NCI-H128 (cell line): ENCODE measurements around the gene CHRNE.

Experiments used
- DNase-seq: peaks from one replicate; lab custom pipeline; 2025; ENCODE audit not compliant: unreplicated experiment; lab: John Stamatoyannopoulos, UW

CHRNE gene

GRCh38 chr17:4903051-4903818 lies at the start of gene CHRNE:
Gene CHRNE, minus strand, starts transcription at chr17:4903098. Its CDS starts 35 bp downstream, at chr17:4903063.
- DNase-seq = peak; percentile 21

- DNase-seq = no peak
Measured at GRCh38 chr17:4951486-4951885, 48.6 kb upstream of the CHRNE start.

- DNase-seq = no peak
Measured at GRCh38 chr17:4950746-4951204, 47.9 kb upstream of the CHRNE start, which contains the start of gene ENO3. Gene ENO3, plus strand, starts transcription at chr17:4951119. Its CDS starts 711 bp downstream, at chr17:4951830.

GRCh38 chr17:4950075-4950745 lies 47.3 kb upstream of the CHRNE start:
- DNase-seq = no peak

- no peak for DNase-seq
Measured at GRCh38 chr17:4949321-4950074, 46.6 kb upstream of the CHRNE start.

- DNase-seq = no peak
Measured at GRCh38 chr17:4948931-4949320, 46.0 kb upstream of the CHRNE start.

GRCh38 chr17:4948166-4948930 lies 45.5 kb upstream of the CHRNE start, which contains the start of gene PFN1:
Gene PFN1, minus strand, starts transcription at chr17:4948530. Its CDS starts 136 bp downstream, at chr17:4948394.
- DNase-seq = peak; percentile 45

GRCh38 chr17:4947411-4948165 lies 44.7 kb upstream of the CHRNE start:
- DNase-seq = no peak

- no peak for DNase-seq
Measured at GRCh38 chr17:4947010-4947410, 44.1 kb upstream of the CHRNE start.

GRCh38 chr17:4946312-4946976 lies 43.5 kb upstream of the CHRNE start:
- DNase-seq = no peak

GRCh38 chr17:4945944-4946280 lies 43.0 kb upstream of the CHRNE start:
- no peak for DNase-seq

- no peak for DNase-seq
Measured at GRCh38 chr17:4945176-4945943, 42.5 kb upstream of the CHRNE start.

GRCh38 chr17:4944554-4945175 lies 41.8 kb upstream of the CHRNE start:
- DNase-seq = no peak

GRCh38 chr17:4944163-4944553 lies 41.3 kb upstream of the CHRNE start:
- DNase-seq = no peak

- no peak for DNase-seq
Measured at GRCh38 chr17:4942760-4943508, 40.0 kb upstream of the CHRNE start.

GRCh38 chr17:4941319-4941610 lies 38.4 kb upstream of the CHRNE start:
- no peak for DNase-seq

- DNase-seq = no peak
Measured at GRCh38 chr17:4940555-4941318, 37.8 kb upstream of the CHRNE start.
